K562 (cell line): ENCODE measurements around the gene STX1B. TPM values are rescaled to one million over a fixed set of nuclear protein-coding genes. Genes with fewer than 3 reads are reported as not detected.

Experiments
- ELF4 ChIP-seq: fragments of 450-650 bp; formaldehyde crosslinking; IDR thresholded peaks from 2 replicates; pipeline ENCODE4 v1.4.0; 2022; ENCODE audit warnings: missing genetic modification characterization
- HOXB6 ChIP-seq: fragments of 250-450 bp; sonication (Bioruptor Pico); IDR thresholded peaks from 2 replicates; pipeline ENCODE4 v1.5.1; 2022; ENCODE audit warnings: mild to moderate bottlenecking, borderline replicate concordance
- MGA ChIP-seq: fragments of 450-650 bp; IDR thresholded peaks from 2 replicates; pipeline ENCODE4 v1.6.1; 2016; ENCODE audit warnings: mild to moderate bottlenecking, moderate library complexity
- PHF8 ChIP-seq: fragments of 200-600 bp; sonication (generic); IDR thresholded peaks from 2 replicates; pipeline ENCODE4 v1.6.1; 2012; ENCODE audit warnings: mixed run types, mild to moderate bottlenecking, inconsistent platforms, low read length, moderate library complexity, borderline replicate concordance
- PRMT5 ChIP-seq: sonication (generic); formaldehyde crosslinking; IDR thresholded peaks from 2 replicates; pipeline ENCODE4 v1.5.0; 2020; ENCODE audit warnings: missing genetic modification reagents
- RBM25 ChIP-seq: fragments of 200-400 bp; formaldehyde crosslinking; IDR thresholded peaks from 2 replicates; pipeline ENCODE4 v1.6.1; 2018; ENCODE audit warnings: low read length, low read depth, moderate library complexity; ENCODE audit not compliant: severe bottlenecking
- ZBTB7A ChIP-seq: IDR thresholded peaks from 2 replicates; pipeline ENCODE4 v1.6.1; 2011; ENCODE audit warnings: low read depth, mild to moderate bottlenecking, low read length, moderate library complexity, borderline replicate concordance; ENCODE audit not compliant: control insufficient read depth
- polyA plus RNA-seq, 8 experiments: library from polyadenylated mRNA; depleted of rRNA in 4 of 8; stranded (reverse) in 5 of 8; unstranded in 3 of 8; fragments of >200 nt; fragmentation: Nextera tagmentation in 2 of 8; fragmentation: Illumina TruSeq in 1 of 8; extraction: Ambion mirVana in 2 of 8; extraction: Trizol in 1 of 8; gene quantifications; 2 replicates each; pipeline versions ENCODE4 v1.2.1 to v1.2.3, GENCODE V29; 2011 to 2014; ENCODE audit warnings: inconsistent platforms in 1 of 8, missing spikeins in 1 of 8
- total RNA-seq, 7 experiments: library from RNA; depleted of rRNA in 6 of 7; stranded (reverse); fragments of >200 nt in 6 of 7; fragmentation: Illumina TruSeq in 2 of 7; extraction: Trizol in 2 of 7; gene quantifications; 2 replicates each; pipeline versions ENCODE4 v1.2.1 to v1.2.3, GENCODE V29; 2011 to 2021; ENCODE audit warnings: low replicate concordance in 1 of 7

Gene STX1B
- total and polyA plus RNA-seq, 9 of the 15 experiments (the other 6 are each of a cell fraction or from before 2014, with no cell fraction given): 0.07 to 2.5 (median 0.86) TPM

GRCh38 chr16:31007684-31008083 lies 2.8 kb downstream of the STX1B start (continued):
- TF ChIP-seq MGA (no peak), PRMT5 (CRISPR knock-in tag) (no peak), PHF8 (no peak), RBM25 (peak; percentile 80), ZBTB7A (no peak), HOXB6 (CRISPR knock-in tag) (no peak), ELF4 (CRISPR knock-in tag) (no peak)
